HG03045 (cell line): ENCODE results near the gene ALG1L2.
A peak's percentile ranks its signal among the peaks of the same experiment; 100 is the strongest.
"Not testable (repeated sequence)": the region's sequence is repeated elsewhere in the genome, so short reads cannot be mapped to it uniquely, and the experiment has no call there.

Experiments
- ATAC-seq: cut with Tn5 transposase; IDR thresholded peaks from one replicate; pipeline ENCODE4 v1.9.1; 2021; ENCODE audit warnings: mild to moderate bottlenecking, moderate library complexity; ENCODE audit not compliant: unreplicated experiment

The ALG1L2 gene

GRCh38 chr3:130093741-130094391 is 12.2 kb downstream of the ALG1L2 start:
- no peak for ATAC-seq

GRCh38 chr3:130094491-130094941 is 12.9 kb downstream of the ALG1L2 start:
- ATAC-seq, result not testable (repeated sequence)

GRCh38 chr3:130095858-130096257 is 14.2 kb downstream of the ALG1L2 start:
- not testable (repeated sequence) for ATAC-seq

GRCh38 chr3:130097096-130097495 is 15.5 kb downstream of the ALG1L2 start:
- ATAC-seq, result not testable (repeated sequence)

GRCh38 chr3:130097690-130098638 is 16.3 kb downstream of the ALG1L2 start:
- not testable (repeated sequence) for ATAC-seq

GRCh38 chr3:130098639-130099385 is 17.2 kb downstream of the ALG1L2 start:
- ATAC-seq, result not testable (repeated sequence)

- ATAC-seq, result not testable (repeated sequence)
Measured at GRCh38 chr3:130102545-130102944, 20.9 kb downstream of the ALG1L2 start.

GRCh38 chr3:130104191-130104590 is 22.6 kb downstream of the ALG1L2 start:
- ATAC-seq, result not testable (repeated sequence)

GRCh38 chr3:130107333-130107995 is 25.8 kb downstream of the ALG1L2 start:
- ATAC-seq, result not testable (repeated sequence)

GRCh38 chr3:130108836-130109585 is 27.4 kb downstream of the ALG1L2 start:
- not testable (repeated sequence) for ATAC-seq

- not testable (repeated sequence) for ATAC-seq
Measured at GRCh38 chr3:130110386-130111169, 28.9 kb downstream of the ALG1L2 start.

- peak; percentile 100 for ATAC-seq
Measured at GRCh38 chr3:130111185-130111864, 29.7 kb downstream of the ALG1L2 start.

GRCh38 chr3:130111865-130112747 is 30.5 kb downstream of the ALG1L2 start:
- not testable (repeated sequence) for ATAC-seq

GRCh38 chr3:130112748-130113073 is 31.1 kb downstream of the ALG1L2 start:
- ATAC-seq, result not testable (repeated sequence)

GRCh38 chr3:130115400-130115799 is 33.8 kb downstream of the ALG1L2 start:
- ATAC-seq, result not testable (repeated sequence)

- no peak for ATAC-seq
Measured at GRCh38 chr3:130117933-130118332, 36.3 kb downstream of the ALG1L2 start.

GRCh38 chr3:130119824-130120223 is 38.2 kb downstream of the ALG1L2 start:
- ATAC-seq, result not testable (repeated sequence)
